Measurements from ENCODE around the gene MRS2. TPM values are rescaled to one million over a fixed set of nuclear protein-coding genes. Genes with fewer than 3 reads are reported as not detected.
A peak's percentile ranks its signal among the peaks of the same experiment; 100 is the strongest.

The MRS2 gene
- polyA plus RNA-seq, 1 of the 3 experiments (the other 2 are of a cell fraction) = 9.4 TPM

DNA sequence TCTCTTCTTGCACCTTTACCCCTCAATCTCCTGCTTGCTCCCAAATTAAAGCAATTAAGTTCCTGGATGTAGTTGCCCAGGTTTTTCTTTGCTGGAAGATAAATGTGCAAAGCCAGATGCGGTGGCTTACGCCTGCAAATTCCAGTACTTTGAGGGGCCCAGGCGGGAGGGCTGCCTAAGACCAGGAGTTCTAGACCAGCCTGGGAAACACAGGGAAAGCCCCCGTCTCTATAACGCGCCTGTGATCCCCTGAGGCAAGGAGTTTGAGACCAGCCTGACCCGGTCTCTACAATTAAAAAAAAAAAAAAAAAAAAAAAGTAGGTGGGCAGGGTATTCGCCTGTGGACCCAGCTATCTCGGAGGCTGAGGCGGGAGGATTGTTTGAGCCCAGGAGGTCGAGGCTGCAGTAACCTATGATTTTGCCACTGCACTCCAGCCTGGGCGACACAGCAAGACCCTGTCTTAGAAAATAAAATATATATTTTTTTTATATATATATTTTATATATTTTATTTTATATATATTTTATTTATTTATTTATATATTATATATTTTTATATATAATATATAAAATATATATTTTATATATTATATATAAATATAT, 44.4 kb upstream of the MRS2 start:
- Histone ChIP-seq H3K4me1 (ENCODE audit: control insufficient read depth in 1 of 2, insufficient read depth in 2 of 2, low read depth in 1 of 2, low read length in 1 of 2) (peaks cover 0 to 4% of the 10 kb centered on the region in 2 experiments; a peak in 2 of 4 replicates), H3K9ac (no peak overlapping the region), H3K4me3 (ENCODE audit: low read depth in 2 of 2, low read length in 1 of 2) (no peak overlapping the region), H3K36me3 (replicated peaks in 1 of 2; ENCODE audit: control insufficient read depth in 1 of 2, insufficient read depth in 2 of 2, low read length in 1 of 2) (no peaks in the 10 kb centered on the region), H3F3A (replicated peaks; ENCODE audit: insufficient read depth) (no peaks in the 10 kb centered on the region), H3K9me2 (no peaks in the 10 kb centered on the region), H3K9me3 (no peaks in the 10 kb centered on the region; the same call in 1 of the 2 replicates), H3K27me3 (ENCODE audit: insufficient read depth) (no peaks in the 10 kb centered on the region), H3K27ac (ENCODE audit: low read depth in 2 of 2, low read length in 1 of 2) (no peak overlapping the region), H4K20me1 (ENCODE audit: insufficient read depth) (no peaks in the 10 kb centered on the region), H3K79me2 (ENCODE audit: insufficient read depth) (no peaks in the 10 kb centered on the region), H3K4me2 (no peak overlapping the region), H2AFZ (ENCODE audit: low read depth) (no peak overlapping the region)
- TF ChIP-seq SIN3A (IDR thresholded peaks at IDR 0.05; ENCODE audit: borderline replicate concordance, low read depth, low read length) (no peak), EP300 (IDR thresholded peaks at IDR 0.05; ENCODE audit: borderline replicate concordance in 1 of 2, low read depth in 1 of 2, low read length in 1 of 2) (no peak), NFIC (IDR thresholded peaks at IDR 0.05; ENCODE audit: borderline replicate concordance) (no peak), TAF1 (IDR thresholded peaks at IDR 0.05; ENCODE audit: borderline replicate concordance, low read depth, low read length) (no peak)
- TF ChIP-seq, protein P1, sequence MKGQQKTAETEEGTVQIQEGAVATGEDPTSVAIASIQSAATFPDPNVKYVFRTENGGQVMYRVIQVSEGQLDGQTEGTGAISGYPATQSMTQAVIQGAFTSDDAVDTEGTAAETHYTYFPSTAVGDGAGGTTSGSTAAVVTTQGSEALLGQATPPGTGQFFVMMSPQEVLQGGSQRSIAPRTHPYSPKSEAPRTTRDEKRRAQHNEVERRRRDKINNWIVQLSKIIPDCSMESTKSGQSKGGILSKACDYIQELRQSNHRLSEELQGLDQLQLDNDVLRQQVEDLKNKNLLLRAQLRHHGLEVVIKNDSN (IDR thresholded peaks at IDR 0.05; ENCODE audit: borderline replicate concordance, low read depth) = no peak
- WGBS (ENCODE audit: low lambda C conversion rate) = 78% methylated on average over 12 of the region's 12 CpGs
- POLR2A ChIA-PET = no interaction called here
- no peak for DNase-seq
- CTCF ChIA-PET = interaction anchor here (0.9 to 1.0 kb wide), 2 partner anchors 34 to 75 kb away, joined by 3 read pairs; no protein-coding TSS in a partner anchor

GRCh38 chr6:24359640-24360454, 42.9 kb upstream of the MRS2 start:
- Histone ChIP-seq H3K9ac (peak overlapping the region; percentile 39; the same call in 1 of the 2 replicates), H3K27ac (ENCODE audit: low read depth in 2 of 2, low read length in 1 of 2) (peak overlapping the region in 1 of 2 experiments; percentile 28; a peak in 1 of 4 replicates)
- POLR2A ChIA-PET = no interaction called here

More at GRCh38 chr6:24359640-24360454, 42.9 kb upstream of the MRS2 start:
- Histone ChIP-seq H4K20me1 (ENCODE audit: insufficient read depth) (no peaks in the 10 kb centered on the region), H3K36me3 (replicated peaks in 1 of 2; ENCODE audit: control insufficient read depth in 1 of 2, insufficient read depth in 2 of 2, low read length in 1 of 2) (no peaks in the 10 kb centered on the region), H3K9me3 (no peaks in the 10 kb centered on the region), H3K4me2 (peak overlapping the region; percentile 71), H3K4me1 (ENCODE audit: control insufficient read depth in 1 of 2, insufficient read depth in 2 of 2, low read depth in 1 of 2, low read length in 1 of 2) (peaks cover 0 to 4% of the 10 kb centered on the region in 2 experiments; a peak in 2 of 4 replicates), H3K27me3 (ENCODE audit: insufficient read depth) (no peaks in the 10 kb centered on the region), H3K79me2 (ENCODE audit: insufficient read depth) (no peaks in the 10 kb centered on the region), H3K4me3 (ENCODE audit: low read depth in 2 of 2, low read length in 1 of 2) (peak overlapping the region; percentile 54 to 74), H3K9me2 (no peaks in the 10 kb centered on the region), H2AFZ (ENCODE audit: low read depth) (peak overlapping the region; percentile 75), H3F3A (replicated peaks; ENCODE audit: insufficient read depth) (no peaks in the 10 kb centered on the region)
- TF ChIP-seq NRF1 (IDR thresholded peaks at IDR 0.05; ENCODE audit: low read depth, low read length) = peak; percentile 55
- TF ChIP-seq GATA2 (CRISPR knock-in tag; IDR thresholded peaks at IDR 0.05) = no peak
- TF ChIP-seq FOXM1 (IDR thresholded peaks at IDR 0.05; ENCODE audit: low read depth) = no peak
- TF ChIP-seq EP300 (IDR thresholded peaks at IDR 0.05; ENCODE audit: borderline replicate concordance in 1 of 2, low read depth in 1 of 2, low read length in 1 of 2) = no peak
- TF ChIP-seq, protein P2, sequence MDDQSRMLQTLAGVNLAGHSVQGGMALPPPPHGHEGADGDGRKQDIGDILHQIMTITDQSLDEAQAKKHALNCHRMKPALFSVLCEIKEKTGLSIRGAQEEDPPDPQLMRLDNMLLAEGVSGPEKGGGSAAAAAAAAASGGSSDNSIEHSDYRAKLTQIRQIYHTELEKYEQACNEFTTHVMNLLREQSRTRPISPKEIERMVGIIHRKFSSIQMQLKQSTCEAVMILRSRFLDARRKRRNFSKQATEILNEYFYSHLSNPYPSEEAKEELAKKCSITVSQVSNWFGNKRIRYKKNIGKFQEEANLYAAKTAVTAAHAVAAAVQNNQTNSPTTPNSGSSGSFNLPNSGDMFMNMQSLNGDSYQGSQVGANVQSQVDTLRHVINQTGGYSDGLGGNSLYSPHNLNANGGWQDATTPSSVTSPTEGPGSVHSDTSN (IDR thresholded peaks at IDR 0.05) = no peak
- TF ChIP-seq, protein P3, sequence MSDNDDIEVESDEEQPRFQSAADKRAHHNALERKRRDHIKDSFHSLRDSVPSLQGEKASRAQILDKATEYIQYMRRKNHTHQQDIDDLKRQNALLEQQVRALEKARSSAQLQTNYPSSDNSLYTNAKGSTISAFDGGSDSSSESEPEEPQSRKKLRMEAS (IDR thresholded peaks at IDR 0.05; ENCODE audit: low read depth) = peak; percentile 40; the same call in 1 of the 2 replicates
- peak; percentile 61 for TF ChIP-seq MXI1 (IDR thresholded peaks at IDR 0.05; ENCODE audit: low read depth, low read length)
- TF ChIP-seq, protein P1 (IDR thresholded peaks at IDR 0.05; ENCODE audit: borderline replicate concordance, low read depth) = peak; percentile 71
- TF ChIP-seq CHD2 (IDR thresholded peaks at IDR 0.05; ENCODE audit: low read length, partially characterized antibody) = no peak
- TF ChIP-seq RCOR1 (IDR thresholded peaks at IDR 0.05; ENCODE audit: low read length) = peak; percentile 6; the same call in 1 of the 2 replicates
- TF ChIP-seq RAD21 (IDR thresholded peaks at IDR 0.05; ENCODE audit: low read length) = peak; percentile 45
- 0 out of 2 replicates have a peak, but pooled peaks have one; percentile 6 for TF ChIP-seq RFX5 (IDR thresholded peaks at IDR 0.05; ENCODE audit: low read length)
- TF ChIP-seq, protein P4, sequence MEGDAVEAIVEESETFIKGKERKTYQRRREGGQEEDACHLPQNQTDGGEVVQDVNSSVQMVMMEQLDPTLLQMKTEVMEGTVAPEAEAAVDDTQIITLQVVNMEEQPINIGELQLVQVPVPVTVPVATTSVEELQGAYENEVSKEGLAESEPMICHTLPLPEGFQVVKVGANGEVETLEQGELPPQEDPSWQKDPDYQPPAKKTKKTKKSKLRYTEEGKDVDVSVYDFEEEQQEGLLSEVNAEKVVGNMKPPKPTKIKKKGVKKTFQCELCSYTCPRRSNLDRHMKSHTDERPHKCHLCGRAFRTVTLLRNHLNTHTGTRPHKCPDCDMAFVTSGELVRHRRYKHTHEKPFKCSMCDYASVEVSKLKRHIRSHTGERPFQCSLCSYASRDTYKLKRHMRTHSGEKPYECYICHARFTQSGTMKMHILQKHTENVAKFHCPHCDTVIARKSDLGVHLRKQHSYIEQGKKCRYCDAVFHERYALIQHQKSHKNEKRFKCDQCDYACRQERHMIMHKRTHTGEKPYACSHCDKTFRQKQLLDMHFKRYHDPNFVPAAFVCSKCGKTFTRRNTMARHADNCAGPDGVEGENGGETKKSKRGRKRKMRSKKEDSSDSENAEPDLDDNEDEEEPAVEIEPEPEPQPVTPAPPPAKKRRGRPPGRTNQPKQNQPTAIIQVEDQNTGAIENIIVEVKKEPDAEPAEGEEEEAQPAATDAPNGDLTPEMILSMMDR (IDR thresholded peaks at IDR 0.05) = peak; percentile 86
- TF ChIP-seq POLR2AphosphoS5 (IDR thresholded peaks at IDR 0.05; ENCODE audit: low read depth, low read length) = no peak
- TF ChIP-seq SMC3 (IDR thresholded peaks at IDR 0.05; ENCODE audit: low read depth, low read length) = peak; percentile 37; the same call in 1 of the 2 replicates
- peak; percentile 88 for DNase-seq
- CTCF ChIA-PET = interaction anchor here (0.6 to 4.1 kb wide), 26 partner anchors 10 to 1613 kb away, joined by 3 to 35 read pairs (median 3); partner anchors contain the start of gene KIAA0319
- 21% methylated on average over 28 of the region's 55 CpGs for WGBS (ENCODE audit: low lambda C conversion rate)

All from SK-N-SH (cell line).